Measurements from ENCODE around the gene PRKG2. TPM values are rescaled to one million over a fixed set of nuclear protein-coding genes. Genes with fewer than 3 reads are reported as not detected.

Gene PRKG2
- polyA plus RNA-seq, 2 of the 4 experiments (the other 2 are of a cell fraction): 0.96 to 5.3 TPM

DNA sequence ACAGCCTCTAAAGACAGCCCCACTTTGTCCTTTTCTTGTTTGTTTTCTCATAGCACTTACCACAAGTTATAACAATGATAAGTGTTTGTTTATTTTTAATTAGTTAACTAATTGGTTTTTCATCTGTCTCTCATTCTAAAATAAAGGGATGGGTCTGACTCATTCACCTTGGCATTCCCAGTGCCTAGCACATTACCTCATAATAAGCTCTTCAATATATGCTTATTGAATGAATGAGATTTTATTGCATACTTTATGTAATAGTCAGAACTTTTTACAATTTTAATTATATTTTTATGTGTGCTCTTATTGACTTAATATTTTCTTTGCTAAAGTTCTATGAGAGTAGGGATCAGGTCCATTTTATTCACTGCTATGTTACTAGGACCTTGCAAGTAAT, 22.8 kb upstream of the PRKG2 start (continued):
- TF ChIP-seq, protein P1, sequence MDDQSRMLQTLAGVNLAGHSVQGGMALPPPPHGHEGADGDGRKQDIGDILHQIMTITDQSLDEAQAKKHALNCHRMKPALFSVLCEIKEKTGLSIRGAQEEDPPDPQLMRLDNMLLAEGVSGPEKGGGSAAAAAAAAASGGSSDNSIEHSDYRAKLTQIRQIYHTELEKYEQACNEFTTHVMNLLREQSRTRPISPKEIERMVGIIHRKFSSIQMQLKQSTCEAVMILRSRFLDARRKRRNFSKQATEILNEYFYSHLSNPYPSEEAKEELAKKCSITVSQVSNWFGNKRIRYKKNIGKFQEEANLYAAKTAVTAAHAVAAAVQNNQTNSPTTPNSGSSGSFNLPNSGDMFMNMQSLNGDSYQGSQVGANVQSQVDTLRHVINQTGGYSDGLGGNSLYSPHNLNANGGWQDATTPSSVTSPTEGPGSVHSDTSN (IDR thresholded peaks at IDR 0.05): no peak
- no peak for TF ChIP-seq HOXB5 (CRISPR knock-in tag; IDR thresholded peaks at IDR 0.05)
- no peak for TF ChIP-seq HEYL (CRISPR knock-in tag; IDR thresholded peaks at IDR 0.05)
- no peak for TF ChIP-seq JUN (IDR thresholded peaks at IDR 0.05)
- TF ChIP-seq ZNF302 (CRISPR knock-in tag; IDR thresholded peaks at IDR 0.05): no peak

DNA sequence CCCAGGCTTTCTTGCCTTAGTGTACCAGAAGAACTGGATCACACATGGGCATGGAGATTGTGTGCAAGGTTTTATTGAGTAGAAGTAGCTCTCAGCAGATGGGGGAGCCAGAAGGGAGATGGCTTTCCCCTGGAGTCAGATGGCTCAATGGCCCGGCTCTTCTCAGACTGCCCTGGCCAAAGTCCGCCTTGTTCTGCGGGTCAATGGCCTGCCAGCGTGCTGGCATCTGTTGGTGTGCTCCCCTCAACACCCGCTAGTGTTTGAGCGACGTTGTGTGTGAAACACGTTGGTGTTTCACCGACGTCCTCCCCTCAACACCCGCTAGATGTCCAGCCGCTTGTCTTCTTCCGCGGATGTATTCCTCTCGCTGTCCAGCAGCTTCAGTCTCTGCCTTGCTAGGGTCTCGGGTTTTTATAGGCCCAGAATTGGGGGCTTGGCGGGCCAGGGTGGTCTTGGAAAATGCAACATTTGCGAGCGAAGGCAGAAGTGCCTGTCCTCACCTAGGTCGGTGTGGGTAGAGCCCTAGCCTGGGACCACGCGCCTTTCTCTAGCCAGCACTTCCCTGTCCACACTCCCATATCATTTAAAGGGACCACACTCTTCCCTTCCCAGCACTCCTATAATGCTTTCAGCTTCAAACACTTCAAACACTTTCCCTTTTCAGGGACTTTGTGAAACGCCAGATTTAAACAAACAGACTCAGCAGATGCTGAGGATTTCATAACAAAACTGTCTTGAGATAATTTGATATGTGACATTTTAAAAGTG, 21.1 kb upstream of the PRKG2 start:
- DNase-seq (ENCODE audit: low read depth in 1 of 2, low spot score in 1 of 2) (no peak), ATAC-seq (no peak), FAIRE-seq (no peak)
- Histone ChIP-seq H3K27ac (no peak overlapping the region), H3K4me1 (no peaks in the 10 kb centered on the region), H3K4me3 (no peak overlapping the region), H3K9me3 (no peaks in the 10 kb centered on the region), H3K4me2 (no peak overlapping the region)
- ChIA-PET CTCF (no interaction called here), POLR2A (no interaction called here)
- WGBS (ENCODE audit: missing lambda C conversion rate): 58% methylated on average over 22 of the region's 23 CpGs
- no peak for TF ChIP-seq HEYL (CRISPR knock-in tag; IDR thresholded peaks at IDR 0.05)
- TF ChIP-seq SMC3 (IDR thresholded peaks at IDR 0.05): no peak
- no peak for TF ChIP-seq FOSB (CRISPR knock-in tag; IDR thresholded peaks at IDR 0.05)
- no peak for TF ChIP-seq ZC3H11A (IDR thresholded peaks at IDR 0.05)
- TF ChIP-seq CHD2 (IDR thresholded peaks at IDR 0.05; ENCODE audit: low read length, partially characterized antibody): no peak
- TF ChIP-seq HDAC2 (IDR thresholded peaks at IDR 0.05): no peak

DNA sequence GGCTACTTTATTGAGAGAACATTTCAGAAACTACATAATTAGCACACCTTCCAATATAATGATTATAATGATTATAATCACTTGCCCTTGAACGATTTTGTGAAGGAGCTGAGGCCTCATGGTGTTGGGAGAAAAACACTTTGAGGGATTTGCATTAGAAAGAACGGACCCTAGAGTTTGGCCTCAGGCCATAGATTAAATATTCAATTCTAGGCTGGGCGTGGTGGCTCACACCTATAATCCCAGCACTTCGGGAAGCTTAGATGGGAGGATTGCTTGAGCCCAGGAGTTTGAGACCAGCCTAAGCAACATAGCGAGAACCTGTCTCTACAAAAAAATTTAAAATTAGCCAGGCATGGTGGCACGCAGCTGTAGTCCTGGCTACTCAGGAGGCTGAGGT, 12.9 kb upstream of the PRKG2 start:
- 23% methylated on average over 6 of the region's 6 CpGs for WGBS (ENCODE audit: missing lambda C conversion rate)
- no peak overlapping the region for H3K4me2 ChIP-seq
- H3K4me3 ChIP-seq: no peak overlapping the region
- POLR2A ChIA-PET: no interaction called here
- H3K9me3 ChIP-seq: no peaks in the 10 kb centered on the region
- H3K4me1 ChIP-seq: no peaks in the 10 kb centered on the region
- FAIRE-seq (no peak), ATAC-seq (no peak), DNase-seq (ENCODE audit: low read depth in 1 of 2, low spot score in 1 of 2) (no peak)
- no peak overlapping the region for H3K27ac ChIP-seq
- CTCF ChIA-PET: no interaction called here
- TF ChIP-seq MAFK (IDR thresholded peaks at IDR 0.05; ENCODE audit: partially characterized antibody) (no peak), RNF2 (IDR thresholded peaks at IDR 0.05; ENCODE audit: borderline replicate concordance, low read depth) (no peak), EHF (CRISPR knock-in tag; IDR thresholded peaks at IDR 0.05) (no peak), EHMT2 (IDR thresholded peaks at IDR 0.05; ENCODE audit: low read depth) (no peak), HOXB5 (CRISPR knock-in tag; IDR thresholded peaks at IDR 0.05) (no peak)
- TF ChIP-seq, protein P2, sequence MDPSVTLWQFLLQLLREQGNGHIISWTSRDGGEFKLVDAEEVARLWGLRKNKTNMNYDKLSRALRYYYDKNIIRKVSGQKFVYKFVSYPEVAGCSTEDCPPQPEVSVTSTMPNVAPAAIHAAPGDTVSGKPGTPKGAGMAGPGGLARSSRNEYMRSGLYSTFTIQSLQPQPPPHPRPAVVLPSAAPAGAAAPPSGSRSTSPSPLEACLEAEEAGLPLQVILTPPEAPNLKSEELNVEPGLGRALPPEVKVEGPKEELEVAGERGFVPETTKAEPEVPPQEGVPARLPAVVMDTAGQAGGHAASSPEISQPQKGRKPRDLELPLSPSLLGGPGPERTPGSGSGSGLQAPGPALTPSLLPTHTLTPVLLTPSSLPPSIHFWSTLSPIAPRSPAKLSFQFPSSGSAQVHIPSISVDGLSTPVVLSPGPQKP (IDR thresholded peaks at IDR 0.05; ENCODE audit: low read depth, low read length): no peak
- TF ChIP-seq, protein P3, sequence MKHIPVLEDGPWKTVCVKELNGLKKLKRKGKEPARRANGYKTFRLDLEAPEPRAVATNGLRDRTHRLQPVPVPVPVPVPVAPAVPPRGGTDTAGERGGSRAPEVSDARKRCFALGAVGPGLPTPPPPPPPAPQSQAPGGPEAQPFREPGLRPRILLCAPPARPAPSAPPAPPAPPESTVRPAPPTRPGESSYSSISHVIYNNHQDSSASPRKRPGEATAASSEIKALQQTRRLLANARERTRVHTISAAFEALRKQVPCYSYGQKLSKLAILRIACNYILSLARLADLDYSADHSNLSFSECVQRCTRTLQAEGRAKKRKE (CRISPR knock-in tag; IDR thresholded peaks at IDR 0.05; ENCODE audit: low read depth): no peak
- TF ChIP-seq, protein P4, sequence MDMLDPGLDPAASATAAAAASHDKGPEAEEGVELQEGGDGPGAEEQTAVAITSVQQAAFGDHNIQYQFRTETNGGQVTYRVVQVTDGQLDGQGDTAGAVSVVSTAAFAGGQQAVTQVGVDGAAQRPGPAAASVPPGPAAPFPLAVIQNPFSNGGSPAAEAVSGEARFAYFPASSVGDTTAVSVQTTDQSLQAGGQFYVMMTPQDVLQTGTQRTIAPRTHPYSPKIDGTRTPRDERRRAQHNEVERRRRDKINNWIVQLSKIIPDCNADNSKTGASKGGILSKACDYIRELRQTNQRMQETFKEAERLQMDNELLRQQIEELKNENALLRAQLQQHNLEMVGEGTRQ (IDR thresholded peaks at IDR 0.05): no peak
- TF ChIP-seq, protein P5, sequence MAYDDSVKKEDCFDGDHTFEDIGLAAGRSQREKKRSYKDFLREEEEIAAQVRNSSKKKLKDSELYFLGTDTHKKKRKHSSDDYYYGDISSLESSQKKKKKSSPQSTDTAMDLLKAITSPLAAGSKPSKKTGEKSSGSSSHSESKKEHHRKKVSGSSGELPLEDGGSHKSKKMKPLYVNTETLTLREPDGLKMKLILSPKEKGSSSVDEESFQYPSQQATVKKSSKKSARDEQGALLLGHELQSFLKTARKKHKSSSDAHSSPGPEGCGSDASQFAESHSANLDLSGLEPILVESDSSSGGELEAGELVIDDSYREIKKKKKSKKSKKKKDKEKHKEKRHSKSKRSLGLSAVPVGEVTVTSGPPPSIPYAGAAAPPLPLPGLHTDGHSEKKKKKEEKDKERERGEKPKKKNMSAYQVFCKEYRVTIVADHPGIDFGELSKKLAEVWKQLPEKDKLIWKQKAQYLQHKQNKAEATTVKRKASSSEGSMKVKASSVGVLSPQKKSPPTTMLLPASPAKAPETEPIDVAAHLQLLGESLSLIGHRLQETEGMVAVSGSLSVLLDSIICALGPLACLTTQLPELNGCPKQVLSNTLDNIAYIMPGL (CRISPR knock-in tag; IDR thresholded peaks at IDR 0.05; ENCODE audit: borderline replicate concordance): no peak
